OCI-M2 (cell line): ENCODE results near the gene KIF13A.
"Not testable (repeated sequence)": the region's sequence is repeated elsewhere in the genome, so short reads cannot be mapped to it uniquely, and the experiment has no call there.

ENCODE experiments used
- DNase-seq: peaks from one replicate; lab custom pipeline; 2025; ENCODE audit not compliant: unreplicated experiment; lab: John Stamatoyannopoulos, UW

KIF13A gene

DNA sequence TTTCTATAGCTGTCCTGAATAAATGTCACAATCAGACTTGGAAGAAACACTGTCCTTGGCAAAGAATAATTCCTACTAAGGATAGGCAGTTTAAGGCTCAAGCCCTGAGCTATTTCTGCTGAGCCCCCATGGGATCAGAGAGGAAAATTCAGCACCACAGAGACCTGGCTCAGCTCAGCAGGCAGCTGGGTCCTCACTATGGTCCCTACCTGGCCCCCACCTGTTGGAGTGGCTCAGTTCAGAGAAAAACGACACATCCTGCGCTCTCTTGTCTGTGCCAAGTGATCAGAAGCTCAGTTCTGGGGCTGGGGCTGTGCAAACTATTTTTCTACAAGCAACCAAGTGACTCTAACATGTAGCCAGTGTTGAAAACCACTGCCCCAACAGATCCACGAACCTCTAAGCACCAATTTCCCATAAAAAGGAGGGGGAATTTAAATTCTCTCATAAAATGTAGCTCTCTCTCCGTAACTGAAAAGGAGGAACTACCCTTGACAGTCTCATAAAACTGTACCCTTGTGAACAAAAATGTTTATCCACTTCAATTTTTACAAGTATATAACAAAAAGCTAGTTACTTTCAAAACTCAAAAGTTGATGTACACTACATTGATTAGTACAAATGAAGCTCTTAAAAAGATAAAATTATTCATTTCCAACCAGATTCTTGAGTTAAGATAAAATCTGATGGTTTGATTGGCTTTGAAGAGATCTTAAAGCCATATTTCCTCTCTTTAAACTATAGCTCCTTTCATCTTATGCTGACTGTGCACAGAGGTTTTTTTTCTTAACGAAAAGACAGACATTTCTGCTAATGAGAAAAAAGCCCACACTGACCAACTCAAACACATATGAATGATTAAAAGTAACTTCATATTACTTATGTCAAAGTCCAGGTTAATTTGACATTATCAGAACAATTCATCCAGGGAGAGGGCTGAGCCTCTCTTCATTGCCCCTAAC lies 52.0 kb downstream of the KIF13A start:
- no peak for DNase-seq

DNA sequence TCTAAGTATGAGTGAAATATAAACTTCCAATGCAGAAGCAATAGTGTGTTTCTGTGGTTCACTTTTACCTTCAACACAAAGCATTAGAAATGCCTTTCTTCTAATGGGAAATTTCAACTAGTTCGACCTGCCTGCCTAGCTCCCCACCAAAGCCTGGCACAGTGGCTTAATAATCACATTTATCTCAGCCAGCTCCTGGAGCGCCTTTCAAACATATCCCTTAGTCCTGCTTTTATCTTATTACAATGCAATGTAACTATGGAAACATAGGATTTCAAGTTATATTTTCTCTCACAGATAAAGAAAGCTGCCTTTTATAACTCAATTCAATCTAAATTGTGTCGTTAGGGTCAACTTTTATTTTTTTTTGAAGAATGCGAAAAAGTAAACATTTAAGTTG lies 53.7 kb downstream of the KIF13A start:
- DNase-seq = no peak

DNA sequence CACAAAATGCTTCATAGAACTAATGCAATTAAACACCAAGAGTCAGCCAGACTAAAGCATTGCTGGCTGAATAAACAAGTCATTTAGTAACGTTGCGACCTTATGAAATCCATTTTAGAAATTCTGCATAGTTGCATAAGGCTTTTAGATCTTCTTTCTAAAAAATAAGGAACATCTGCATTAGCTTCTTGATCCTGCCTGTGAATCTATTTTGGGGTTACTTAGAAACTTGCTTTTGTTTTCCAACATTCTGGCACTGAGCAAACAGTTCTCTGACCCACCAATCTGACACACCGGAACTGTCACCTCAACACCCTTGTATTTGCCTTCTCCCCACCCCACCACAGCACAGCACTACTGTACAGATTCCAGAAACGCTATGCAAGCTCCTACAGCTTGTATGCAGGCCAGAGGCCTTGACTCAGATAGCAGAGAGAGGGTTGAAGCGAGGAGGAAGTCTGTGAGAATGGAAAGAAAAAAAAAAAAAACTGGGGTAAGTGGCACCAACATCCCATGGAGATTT lies 55.0 kb downstream of the KIF13A start:
- DNase-seq = no peak

DNA sequence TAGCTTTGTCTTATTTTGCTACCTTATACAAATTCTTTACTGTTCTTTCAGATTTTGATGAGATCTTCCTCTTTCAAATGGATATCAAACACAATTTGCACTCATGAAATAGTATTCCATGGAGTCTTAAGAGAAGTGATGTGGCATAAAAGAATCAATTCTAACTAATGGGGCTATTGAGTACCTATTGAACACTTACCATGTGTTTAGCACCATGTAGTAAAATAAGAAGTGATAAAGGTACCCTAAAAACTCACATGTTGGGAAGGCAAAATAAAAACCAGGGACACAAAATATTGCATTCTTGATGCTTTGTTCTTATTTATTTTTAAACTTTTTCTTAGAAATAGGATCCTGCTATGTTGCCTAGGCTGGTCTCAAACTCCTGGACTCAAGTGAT lies 56.2 kb downstream of the KIF13A start:
- no peak for DNase-seq

DNA sequence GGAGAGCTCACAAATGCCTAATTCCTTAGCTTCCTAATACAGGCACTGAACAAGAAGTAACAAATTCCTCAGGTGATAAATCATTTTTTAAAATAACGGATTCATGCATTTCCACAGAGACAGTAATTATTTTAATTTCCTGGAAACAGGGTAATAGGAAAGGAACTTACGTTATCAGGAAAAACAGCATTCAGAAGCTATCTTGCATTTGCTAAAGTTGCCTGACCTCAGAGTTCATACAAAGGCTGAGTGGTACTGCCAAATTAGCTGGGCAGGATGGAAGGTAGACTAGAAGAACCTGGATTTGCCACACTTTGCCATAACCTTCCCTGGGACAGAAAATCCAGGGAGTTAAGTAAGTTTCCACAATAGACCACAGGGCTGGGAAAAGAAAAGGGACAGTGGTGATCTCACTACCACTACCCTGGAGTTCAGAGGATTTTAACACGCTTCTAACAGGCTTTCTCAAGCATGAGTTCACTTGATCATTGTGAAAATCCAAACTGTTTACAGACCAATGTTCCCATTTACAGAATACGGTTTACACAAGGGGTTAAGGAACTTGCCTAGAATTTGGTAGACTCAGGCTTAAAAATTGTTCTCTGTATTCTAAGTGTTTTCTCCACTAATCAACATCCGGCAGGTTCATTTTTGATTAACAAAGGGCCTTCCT lies 57.0 kb downstream of the KIF13A start:
- DNase-seq = no peak

DNA sequence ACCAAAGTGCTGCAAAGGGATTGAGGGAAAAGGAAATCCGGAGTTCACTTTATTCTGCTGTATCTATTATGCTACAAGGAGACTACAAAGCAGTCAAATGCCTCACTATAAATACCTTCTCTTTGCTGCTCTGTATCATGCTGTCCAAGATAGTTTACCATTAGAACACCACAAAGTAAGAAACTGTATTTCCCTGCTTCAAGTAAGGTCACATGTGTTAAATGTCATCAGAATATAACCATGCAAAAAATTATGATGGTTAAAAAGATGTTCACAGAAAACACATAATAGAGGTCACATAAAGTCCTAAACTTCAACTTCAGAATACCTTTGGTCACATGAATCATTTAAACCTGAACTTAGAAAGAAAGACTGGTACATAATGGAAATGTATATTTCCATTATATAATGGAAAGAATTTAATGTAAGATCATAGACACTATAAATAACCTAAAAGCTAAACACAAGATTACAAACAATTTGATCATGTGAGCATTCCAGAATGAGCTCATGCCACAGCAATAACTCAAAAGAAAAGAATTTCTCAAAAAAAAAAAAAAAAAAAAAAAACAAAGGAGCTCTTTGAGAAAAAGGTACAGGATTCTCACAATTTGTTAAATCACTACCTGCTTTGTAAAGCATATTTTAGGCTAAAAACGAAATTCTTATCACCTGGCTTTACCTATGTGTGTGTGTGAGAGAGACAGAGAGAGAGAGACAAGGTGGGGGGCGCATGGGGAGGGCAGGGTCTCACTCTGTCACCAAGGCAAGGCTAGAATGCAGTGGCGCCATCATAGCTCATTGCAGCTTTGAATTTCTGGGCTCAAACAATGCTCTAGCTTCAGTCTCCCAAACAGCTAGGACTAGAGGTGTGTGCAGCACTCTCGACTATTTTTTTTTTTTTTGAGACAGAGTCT lies 58.7 kb downstream of the KIF13A start:
- DNase-seq = no peak

DNA sequence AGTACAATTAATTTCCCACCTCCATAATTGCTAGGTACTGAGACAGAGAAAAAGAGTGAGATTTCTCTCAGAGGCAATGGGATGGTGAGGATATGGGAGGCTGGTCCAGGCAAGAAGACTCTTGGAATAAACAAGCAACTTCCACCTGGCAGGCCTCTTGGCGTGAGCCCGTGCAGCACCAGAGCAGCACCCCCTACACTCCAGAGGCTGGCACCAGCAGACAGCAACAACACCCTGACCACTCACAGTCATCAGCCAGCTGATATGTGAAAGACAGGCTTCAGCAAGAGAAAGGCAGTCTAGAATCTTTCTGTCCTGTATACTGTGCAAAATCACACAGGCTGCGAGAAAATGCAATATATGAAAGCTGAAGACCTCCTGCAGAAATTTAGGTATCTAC lies 59.7 kb downstream of the KIF13A start:
- no peak for DNase-seq

DNA sequence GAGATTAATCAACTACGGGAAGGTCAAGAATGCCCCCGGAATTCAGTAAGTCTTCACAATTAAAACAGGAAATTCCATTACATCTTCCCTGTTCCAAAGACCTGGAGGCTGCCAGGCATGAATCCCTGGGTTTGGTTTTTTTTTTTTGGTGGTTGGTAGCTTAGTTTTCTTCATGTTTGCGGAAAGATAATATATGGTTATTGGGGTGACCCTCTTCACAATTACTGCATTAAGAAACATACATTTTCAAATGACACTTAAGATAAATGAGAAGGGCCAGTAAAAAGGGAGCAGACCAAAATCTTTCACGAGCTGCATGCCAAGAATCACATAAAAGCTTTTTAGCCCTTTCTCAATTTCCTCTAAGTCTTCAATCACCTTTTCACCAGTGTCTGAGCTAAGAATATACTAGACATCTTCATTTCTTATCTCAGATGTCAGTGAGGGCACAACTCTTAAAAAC lies 64.0 kb downstream of the KIF13A start:
- DNase-seq = no peak

DNA sequence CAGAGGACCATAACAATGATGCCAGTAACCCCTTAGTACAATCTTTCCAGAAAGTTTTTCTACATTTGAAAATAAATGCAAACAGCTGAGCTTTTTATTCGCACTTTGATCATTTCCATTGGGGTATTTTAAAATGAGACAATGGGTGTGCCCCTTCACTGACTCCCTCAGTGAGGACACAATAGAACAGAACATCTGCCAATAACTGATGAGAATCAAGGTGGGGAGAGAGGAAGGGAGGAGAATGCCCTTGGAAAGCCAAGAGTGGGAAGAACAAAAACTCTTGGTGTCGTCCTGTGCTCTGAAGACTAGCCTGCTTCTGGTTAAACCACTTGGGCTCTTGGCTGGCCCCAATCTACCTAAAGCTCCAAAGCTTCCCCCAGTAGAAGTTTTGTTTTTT lies 66.0 kb downstream of the KIF13A start:
- DNase-seq = no peak

DNA sequence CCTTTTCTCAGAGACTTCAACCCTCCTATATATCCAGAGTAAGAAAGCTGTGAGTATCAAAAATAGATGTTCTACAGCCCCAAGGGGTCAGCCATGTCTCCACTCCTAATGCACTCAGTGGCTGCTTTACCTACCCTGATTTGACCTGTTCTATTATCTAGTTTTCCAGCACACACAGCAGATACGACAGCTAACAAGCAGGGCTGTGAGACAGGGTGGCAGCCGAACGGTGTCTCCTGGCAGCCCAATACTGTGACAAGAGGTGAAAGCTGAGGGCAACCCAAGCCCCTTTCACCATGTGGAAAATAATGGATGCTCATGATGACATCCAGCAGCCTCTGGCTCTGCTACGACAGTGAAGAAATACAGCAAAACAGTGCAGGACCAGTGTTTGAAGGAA lies 67.9 kb downstream of the KIF13A start:
- DNase-seq = no peak

DNA sequence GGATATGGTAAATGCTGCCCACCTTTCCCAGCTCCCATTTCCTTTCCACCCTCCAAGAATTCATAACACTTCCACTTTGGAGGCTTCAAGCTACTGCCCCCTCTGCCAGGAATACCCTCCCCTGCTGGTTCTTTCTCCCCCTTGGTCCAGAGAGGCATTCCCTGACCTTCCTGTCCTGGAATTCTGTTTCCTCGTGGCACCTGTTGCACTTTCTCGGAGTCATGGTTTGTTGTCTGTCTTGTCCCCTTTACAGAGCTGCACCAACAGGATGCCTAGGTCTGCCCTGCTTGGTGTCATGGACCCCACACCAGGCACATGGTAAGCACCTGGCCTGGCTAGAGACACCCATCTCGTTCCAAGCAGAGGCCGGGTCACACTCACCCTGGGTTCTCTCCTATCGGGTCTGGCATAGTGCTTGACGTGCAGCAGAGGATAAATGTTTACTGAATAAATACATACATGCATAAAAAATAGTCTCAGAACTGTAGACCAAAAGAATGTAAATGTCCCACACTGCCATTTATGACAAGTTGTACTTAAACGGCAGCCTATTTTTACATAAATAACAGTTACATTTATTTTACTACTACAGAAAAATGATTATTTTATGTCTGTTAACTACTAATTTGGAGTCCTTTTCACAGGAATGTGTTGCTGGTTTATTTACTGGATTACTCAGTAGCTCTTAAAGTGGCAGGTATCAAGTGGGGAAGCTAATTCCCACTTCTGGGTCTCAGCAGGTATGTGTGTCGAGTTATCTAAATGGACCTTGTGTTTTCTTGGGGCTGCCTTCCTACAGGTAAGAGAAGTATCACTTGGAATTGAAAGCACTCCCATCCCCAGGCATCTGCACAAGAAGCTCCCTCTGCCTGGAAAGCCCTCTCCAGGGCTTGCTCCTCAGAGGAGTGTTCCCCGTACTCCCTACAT lies 69.3 kb downstream of the KIF13A start:
- no peak for DNase-seq

DNA sequence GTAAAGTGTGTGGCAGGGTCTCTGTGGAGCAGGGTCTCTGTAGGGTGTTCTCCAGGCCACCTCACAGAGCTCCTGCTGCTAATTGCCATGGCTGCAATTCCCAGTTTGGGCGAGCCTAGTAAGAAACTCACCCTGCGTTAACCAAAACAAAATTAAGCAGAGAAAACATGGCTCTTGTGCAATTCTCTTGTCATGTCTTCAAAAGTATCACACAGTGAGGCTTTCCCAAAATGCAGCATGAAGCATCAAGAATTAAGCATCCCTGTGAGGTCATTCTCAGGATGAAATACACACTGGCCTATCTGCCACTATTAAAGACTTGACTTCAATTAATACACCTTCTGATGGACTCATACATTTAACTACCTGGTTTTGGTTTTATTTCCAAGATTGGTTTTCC lies 72.8 kb downstream of the KIF13A start:
- no peak for DNase-seq

DNA sequence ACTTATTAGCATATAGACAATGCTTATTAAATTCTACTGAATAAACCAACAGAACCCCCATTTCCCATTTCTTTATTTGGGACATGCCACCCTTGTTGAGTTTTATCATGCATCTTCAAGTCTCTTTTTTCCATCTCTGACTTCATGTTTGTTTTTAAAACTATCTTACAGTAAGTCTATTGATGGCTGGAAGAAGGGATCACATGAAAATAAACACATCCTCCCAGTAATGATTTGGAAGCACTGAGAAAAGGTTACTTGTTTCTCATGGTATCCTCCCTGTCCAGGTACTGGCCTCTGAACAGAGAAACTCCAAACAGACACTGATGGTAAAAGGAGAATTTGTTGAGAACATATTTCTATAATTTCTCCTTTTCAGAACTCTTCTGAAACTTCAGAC lies 74.9 kb downstream of the KIF13A start:
- no peak for DNase-seq

DNA sequence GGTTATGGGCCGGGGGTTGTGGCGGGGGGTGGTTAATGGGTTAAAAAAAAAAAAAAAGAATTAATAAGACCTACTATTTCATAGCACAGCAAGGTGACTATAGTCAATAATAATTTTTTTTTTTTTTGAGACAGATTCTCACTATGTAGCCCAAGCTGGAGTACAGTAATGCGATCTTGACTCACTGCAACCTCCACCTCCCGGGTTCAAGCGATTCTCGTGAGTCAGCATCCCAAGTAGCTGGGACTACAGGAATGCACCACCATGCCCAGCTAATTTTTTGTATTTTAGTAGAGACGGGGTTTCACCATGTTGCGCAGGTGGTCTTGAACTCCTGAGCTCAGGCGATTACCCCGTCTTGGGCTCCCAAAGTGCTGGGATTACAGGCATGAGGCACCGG lies 75.8 kb downstream of the KIF13A start:
- not testable (repeated sequence) for DNase-seq

DNA sequence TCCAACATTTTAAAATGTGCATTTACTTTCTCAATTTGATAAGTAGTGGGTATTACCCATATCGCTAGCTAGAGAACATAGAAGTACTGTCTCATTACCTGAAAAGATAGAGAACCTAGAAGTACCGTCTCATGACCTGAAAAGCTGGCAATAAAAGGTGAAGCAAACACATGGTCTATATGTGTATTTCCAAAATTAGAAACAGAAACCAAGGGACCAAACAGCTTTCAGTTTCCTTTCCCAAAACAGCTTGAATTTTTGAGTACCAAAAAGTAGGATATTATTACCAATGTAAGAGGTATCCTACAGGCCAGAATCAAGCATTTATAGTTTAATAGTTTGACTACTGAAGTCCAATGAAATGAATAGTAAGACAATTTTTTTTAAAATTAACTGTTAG lies 77.2 kb downstream of the KIF13A start:
- DNase-seq = no peak

DNA sequence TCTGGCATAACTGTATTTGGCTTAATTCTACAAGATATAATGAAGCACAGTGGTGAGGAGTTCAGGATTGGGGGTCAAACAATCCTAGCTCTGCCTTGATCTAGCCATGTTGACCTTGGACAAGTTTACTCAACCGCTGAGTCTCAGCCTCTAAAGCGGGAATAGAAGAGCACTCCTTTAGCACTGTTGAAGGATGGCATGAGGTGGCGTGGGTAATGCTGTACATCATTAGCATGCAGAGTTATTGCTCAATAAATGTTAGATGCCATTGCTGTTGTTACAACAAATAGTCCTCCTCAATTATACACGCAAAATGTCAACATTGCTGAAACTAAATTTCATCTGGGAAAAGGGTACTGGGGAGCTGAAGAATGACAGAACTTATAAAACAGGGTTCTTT lies 78.6 kb downstream of the KIF13A start:
- DNase-seq = no peak

DNA sequence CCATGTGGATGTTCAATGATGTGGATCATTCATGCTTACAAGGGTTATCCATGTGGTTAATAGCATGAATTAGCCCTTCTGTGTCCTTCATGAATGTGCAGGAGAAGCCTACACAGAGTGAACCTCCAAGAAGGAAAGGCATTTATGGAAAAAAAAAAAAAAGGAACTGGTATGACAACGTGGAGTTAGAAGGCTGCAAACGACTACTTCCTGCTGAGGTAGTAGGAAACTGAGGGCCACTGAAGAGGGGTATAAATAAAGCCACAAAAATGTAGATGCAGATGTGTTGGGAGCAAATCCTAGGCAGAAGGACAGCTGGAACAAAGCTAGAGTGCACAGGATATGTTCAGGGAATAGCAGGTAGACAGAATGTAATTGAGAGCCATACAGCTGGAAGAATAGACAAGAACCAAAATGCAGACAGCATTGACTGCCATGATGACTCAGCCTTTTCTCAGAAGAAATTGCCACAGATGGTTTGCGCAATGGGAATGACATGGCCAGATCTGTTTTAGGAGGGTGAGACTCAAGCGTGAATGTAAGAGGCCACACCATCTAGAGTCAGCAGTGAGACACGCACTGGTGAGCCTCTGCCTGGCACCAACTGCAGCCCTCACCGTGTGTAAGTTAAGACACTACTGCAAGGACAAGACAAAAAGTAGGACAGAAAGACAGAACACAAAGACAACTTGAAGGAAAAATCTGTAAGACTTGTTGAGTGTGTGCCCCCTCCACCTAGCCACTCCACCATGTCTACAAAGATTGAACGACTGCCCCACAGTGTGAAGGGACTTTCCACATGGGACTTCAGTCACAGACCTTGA lies 79.8 kb downstream of the KIF13A start:
- DNase-seq = no peak

DNA sequence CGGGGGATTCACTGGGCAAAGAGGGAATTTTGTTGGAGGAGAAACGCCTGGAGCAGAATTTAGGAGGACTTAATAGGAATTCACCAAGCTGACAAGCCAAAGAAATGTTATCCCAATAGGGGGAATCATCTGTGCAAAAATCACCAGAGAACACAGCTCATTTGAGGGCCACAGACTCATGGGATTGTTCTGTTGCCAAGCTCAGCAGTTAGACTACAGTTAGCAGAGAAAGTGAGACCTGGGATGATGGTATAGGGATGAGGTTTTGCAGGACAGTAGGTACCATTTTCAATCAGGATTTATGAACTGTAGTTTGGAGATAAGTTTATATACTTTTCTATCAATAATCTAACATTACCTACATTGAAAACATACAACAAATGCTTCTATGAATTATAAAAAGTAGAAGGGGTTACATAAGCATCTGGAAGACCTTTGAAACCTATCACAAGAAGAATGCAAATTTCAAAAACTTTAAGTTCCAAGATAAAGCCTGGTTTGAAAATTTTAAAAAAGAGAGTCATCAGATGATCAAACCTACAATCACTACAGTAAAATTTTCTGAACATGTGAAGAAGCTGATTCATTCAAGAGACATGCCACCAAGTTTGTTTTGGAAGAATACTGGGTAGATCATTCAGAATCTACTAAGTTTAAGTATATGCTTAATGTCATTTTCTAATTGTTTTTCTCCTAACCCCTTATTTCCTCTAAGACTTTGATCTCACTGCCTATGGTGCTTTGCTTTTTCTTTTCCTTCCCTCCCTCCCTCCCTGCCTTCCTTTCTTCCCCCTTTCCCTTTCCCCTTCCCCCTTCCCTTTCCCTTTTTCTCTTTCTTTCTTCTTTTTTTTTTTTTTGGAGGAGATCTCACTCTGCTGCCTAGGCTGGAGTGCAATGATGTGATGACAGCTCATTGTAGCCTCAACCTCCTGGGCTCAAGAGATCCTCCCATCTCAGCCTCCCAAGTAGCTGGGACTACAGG lies 81.5 kb downstream of the KIF13A start:
- no peak for DNase-seq
